ENCODE measurements around the gene TMEM37.

Gene TMEM37

DNA sequence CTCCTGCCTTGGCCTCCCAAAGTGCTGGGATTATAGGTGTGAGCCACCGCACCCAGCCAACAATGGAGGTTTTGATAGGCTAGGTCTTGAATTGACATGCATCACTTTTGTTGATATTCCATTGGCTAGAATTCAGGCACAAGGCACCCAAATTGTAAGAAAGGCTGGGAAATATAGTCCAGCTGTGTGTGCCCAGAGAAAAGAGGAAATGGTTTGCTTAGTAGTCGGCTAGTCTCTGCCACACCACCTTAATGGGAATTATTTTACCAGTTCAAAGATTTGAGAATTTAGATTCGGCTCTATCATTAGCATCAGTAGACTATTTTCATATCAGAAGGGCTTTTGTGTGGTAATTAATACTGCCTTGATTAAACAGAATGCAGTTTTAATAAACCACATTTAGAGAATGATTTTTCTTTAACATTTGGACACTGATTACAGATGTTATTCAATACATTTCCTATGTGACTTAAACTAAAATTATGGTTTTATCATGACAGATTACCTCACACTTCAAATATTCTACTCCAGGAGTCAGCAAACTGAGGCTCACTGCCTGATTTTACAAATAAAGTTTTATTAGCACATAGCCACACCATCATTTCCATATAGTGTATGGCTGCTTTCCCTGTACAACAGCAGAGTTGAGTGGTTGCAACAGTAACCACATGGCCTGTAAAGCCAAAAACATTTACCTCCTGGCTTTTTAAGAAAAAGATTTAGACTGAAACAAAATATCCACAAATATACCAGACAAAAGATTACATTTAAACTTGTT, 37.5 kb upstream of the TMEM37 start:
- no peak overlapping the region for H3K27ac ChIP-seq
- no peak for TF ChIP-seq ZFX (IDR thresholded peaks at IDR 0.05)
- TF ChIP-seq, protein P1, sequence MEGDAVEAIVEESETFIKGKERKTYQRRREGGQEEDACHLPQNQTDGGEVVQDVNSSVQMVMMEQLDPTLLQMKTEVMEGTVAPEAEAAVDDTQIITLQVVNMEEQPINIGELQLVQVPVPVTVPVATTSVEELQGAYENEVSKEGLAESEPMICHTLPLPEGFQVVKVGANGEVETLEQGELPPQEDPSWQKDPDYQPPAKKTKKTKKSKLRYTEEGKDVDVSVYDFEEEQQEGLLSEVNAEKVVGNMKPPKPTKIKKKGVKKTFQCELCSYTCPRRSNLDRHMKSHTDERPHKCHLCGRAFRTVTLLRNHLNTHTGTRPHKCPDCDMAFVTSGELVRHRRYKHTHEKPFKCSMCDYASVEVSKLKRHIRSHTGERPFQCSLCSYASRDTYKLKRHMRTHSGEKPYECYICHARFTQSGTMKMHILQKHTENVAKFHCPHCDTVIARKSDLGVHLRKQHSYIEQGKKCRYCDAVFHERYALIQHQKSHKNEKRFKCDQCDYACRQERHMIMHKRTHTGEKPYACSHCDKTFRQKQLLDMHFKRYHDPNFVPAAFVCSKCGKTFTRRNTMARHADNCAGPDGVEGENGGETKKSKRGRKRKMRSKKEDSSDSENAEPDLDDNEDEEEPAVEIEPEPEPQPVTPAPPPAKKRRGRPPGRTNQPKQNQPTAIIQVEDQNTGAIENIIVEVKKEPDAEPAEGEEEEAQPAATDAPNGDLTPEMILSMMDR (conservative IDR thresholded peaks at IDR 0.05): no peak

DNA sequence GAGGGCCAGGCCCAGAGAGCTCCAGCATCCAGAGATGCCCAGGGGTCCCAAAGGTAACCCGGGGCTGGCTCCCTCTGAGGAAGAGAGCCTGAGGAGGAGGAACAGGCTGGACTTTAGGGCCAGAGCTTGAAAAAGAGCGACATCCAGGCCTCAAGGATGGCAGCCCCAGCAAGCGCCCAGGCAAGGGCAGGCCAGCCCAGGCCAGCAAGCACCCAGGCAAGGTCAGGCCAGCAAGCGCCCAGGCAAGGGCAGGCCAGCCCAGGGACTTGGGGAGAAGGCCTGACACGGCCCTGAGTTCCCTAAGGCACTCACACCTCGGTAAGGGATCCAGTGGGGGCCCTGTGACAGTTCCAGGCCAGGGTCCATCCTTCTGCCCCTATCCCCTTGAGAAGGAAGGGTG, 34.5 kb upstream of the TMEM37 start:
- no peak for TF ChIP-seq ZFX (IDR thresholded peaks at IDR 0.05)
- TF ChIP-seq, protein P1 (conservative IDR thresholded peaks at IDR 0.05): no peak
- no peak overlapping the region for H3K27ac ChIP-seq

DNA sequence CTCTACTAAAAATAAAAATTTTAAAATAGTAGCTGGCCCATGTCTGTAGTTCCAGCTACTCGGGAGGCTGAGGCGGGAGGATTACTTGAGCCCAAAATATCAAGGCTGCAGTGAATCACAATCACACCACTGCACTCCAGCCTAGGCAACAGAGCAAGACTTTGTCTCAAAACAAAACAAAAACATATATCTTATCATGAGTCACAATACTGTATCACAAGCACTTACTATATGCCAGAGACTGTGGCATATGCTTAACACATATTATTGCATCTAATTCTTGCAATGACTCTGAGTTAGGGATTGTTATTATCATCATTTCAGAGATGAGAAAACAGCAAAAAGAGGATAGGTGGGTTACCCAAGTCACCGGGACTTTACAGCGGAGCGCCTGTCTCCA, 29.5 kb upstream of the TMEM37 start:
- no peak for TF ChIP-seq ZFX (IDR thresholded peaks at IDR 0.05)
- TF ChIP-seq, protein P1 (conservative IDR thresholded peaks at IDR 0.05): no peak
- peak overlapping the region; percentile 62 for H3K27ac ChIP-seq

DNA sequence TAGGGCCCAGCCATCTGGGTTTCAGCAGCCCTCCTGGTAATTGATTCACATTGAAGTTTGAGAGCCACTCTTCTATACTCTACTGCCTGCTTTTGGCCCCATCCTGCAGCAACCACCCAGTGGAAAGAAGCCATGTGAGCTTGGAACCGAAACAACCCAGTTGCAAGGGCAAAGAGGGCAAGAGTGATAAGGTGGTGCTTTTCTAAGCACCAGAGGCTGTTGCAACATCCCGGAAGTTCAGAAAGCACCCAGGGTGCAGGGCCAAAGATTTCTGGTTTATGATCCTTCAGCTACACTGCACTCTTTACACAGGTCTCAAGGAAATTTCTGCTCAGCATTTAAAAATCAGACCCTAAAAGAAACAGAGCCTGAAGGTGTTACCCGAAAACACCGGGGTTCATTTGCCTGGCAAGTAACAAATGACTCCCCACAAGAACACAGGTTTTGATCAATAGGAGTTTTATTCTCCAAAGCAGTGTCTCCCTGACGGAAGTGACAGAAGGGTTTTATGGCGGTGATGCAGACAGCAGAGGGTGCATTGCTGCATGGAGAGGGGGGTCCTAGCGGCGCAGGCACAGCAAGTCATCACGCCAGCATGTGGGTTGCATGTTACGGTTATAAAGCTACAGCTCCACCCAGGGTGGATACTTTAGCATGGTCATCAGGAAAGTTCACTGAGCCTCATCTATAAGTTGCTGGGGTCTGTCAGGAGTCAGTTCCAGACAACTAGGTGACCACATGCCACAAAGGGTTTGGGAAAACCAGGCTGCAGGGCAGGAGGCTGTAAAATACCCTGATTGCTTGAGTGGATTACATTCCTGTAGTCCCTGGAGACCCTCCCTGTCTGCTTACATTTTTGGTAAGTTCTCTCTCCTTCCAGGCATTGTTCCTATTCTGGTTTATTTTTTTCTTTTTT, 28.8 kb upstream of the TMEM37 start:
- no peak for TF ChIP-seq ZFX (IDR thresholded peaks at IDR 0.05)
- TF ChIP-seq, protein P1 (conservative IDR thresholded peaks at IDR 0.05): no peak
- peak overlapping the region; percentile 62 for H3K27ac ChIP-seq

DNA sequence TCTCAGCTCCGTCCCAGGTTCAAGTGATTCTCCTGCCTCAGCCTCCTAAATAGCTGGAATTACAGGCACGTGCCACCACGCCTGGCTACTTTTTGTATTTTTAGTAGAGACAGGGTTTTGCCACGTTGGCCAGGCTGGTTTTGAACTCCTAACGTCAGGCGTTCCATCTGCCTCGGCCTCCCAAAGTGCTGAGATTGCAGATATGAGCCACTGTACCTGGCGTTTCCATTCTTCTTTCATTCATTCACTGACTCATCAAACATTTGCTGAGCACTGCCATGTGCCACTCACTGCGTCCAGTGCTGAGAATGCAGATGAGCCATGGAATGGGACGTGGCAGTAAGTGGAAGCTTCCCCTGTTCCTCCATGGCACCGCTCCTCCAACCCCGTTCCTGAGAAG, 28.0 kb upstream of the TMEM37 start:
- H3K27ac ChIP-seq: peak overlapping the region; percentile 62

DNA sequence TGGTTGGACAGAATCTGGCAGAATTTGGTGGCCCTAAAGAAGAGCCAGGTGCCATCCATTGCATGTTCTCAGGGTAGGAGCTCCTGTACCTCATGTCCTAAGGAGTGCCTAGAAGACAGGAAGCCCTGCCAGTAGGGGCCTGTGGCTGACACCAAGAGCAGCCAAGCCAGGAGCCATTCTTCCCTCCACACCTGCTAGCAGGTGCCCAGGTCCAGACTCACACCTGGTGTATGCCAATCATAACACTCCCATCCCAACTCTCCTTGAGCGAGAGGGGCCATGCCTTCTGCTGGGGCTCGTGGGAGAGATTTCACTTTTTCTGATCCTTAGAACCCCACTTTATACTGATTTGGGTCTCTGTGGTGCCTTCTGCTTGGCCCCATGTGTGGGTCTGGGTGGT, 26.5 kb upstream of the TMEM37 start:
- TF ChIP-seq, protein P1 (conservative IDR thresholded peaks at IDR 0.05): no peak
- TF ChIP-seq ZFX (IDR thresholded peaks at IDR 0.05): no peak
- H3K27ac ChIP-seq: no peak overlapping the region

DNA sequence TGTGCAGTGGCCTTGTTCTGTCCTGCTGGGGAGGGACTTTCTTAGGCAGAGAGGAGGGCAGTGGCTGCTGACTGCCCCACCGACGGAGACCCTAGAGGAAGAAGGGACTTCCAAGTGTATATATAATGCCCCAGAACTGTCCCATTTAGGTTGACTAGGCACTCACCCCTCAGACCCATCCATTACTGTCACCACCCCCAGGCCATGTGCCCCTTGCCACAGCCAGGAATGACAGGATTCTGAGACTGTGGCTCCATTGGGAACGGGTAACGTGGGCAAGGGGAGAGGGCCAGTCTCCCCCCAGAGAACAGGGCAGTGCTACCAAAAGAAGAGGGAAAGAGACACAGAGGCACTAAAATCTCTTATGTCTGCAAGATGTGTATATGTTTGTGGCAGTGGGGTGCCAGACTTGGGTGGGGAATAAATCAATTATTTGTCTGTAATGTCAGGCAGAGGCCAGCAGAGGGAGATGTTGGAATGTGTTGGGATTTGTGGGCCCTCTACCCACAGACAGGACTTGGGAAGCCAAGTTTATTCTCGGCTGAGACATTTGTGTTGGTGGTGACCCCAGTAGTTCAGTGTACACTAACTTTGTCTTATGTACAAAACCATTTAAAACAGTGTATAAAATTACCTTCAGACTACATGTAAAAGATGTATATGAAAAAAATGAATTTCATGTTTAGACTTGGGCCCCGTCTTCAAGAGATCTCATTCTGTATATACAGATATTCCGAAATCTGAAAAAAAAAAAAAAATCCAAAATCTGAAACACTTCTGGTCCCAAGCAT, 24.0 kb upstream of the TMEM37 start:
- no peak for TF ChIP-seq ZFX (IDR thresholded peaks at IDR 0.05)
- TF ChIP-seq, protein P1 (conservative IDR thresholded peaks at IDR 0.05): peak; percentile 88

More for the DNA sequence above, 24.0 kb upstream of the TMEM37 start:
- H3K27ac ChIP-seq: no peak overlapping the region

Data from C4-2B (cell line).